LNCaP clone FGC (cell line): ENCODE data around the gene IL17D.

Experiments used
- DNase-seq: peaks from one replicate; pipeline ENCODE4 v3.0.0-alpha.2; 2011; ENCODE audit warnings: low read depth
- H3K4me3 ChIP-seq: 2 replicates; pipeline ENCODE4 v1.5.1; 2011; ENCODE audit warnings: mild to moderate bottlenecking, low read depth, low read length, control low read depth
- TF ChIP-seq, protein P1 (sequence below): IDR thresholded peaks from 2 replicates; pipeline ENCODE4 v1.5.1; 2012; ENCODE audit warnings: mild to moderate bottlenecking; ENCODE audit not compliant: control insufficient read depth, insufficient read depth; ENCODE audit errors: extremely low read depth

Gene IL17D

GRCh38 chr13:20717581-20718542 lies 14.4 kb downstream of the IL17D start:
- DNase-seq, result no peak
- TF ChIP-seq, protein P1, sequence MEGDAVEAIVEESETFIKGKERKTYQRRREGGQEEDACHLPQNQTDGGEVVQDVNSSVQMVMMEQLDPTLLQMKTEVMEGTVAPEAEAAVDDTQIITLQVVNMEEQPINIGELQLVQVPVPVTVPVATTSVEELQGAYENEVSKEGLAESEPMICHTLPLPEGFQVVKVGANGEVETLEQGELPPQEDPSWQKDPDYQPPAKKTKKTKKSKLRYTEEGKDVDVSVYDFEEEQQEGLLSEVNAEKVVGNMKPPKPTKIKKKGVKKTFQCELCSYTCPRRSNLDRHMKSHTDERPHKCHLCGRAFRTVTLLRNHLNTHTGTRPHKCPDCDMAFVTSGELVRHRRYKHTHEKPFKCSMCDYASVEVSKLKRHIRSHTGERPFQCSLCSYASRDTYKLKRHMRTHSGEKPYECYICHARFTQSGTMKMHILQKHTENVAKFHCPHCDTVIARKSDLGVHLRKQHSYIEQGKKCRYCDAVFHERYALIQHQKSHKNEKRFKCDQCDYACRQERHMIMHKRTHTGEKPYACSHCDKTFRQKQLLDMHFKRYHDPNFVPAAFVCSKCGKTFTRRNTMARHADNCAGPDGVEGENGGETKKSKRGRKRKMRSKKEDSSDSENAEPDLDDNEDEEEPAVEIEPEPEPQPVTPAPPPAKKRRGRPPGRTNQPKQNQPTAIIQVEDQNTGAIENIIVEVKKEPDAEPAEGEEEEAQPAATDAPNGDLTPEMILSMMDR, result no peak
- H3K4me3 ChIP-seq, result no peak overlapping the region

GRCh38 chr13:20718958-20719566 lies 15.6 kb downstream of the IL17D start:
- no peak overlapping the region for H3K4me3 ChIP-seq
- no peak for DNase-seq
- TF ChIP-seq, protein P1, result no peak

- DNase-seq, result no peak
- TF ChIP-seq, protein P1, result no peak
- H3K4me3 ChIP-seq, result no peak overlapping the region
Measured at GRCh38 chr13:20719783-20720182, 16.3 kb downstream of the IL17D start.

DNA sequence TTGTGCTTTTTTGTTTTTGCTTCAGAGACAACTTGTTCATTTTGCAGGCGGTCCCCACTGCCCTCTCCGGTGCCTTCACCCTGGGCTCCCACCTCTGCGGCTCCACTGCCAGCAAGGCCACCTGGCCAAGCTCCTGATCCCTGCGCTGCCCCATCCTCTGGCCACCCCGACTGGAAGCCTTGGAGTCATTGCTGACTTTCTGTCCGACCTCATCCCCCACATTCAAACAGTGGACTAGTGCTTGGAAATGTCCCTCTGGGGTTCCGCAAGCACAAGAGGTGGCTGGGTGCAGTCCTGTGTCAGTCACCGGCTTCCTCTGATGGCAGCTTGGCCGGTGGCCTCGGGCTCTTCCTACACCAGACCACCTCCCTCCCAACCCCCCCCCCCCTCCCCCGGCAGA lies 17.0 kb downstream of the IL17D start:
- TF ChIP-seq, protein P1, result no peak
- H3K4me3 ChIP-seq, result no peak overlapping the region
- no peak for DNase-seq

GRCh38 chr13:20721058-20721453 lies 17.6 kb downstream of the IL17D start:
- no peak for DNase-seq
- TF ChIP-seq, protein P1, result no peak
- H3K4me3 ChIP-seq, result no peak overlapping the region

DNA sequence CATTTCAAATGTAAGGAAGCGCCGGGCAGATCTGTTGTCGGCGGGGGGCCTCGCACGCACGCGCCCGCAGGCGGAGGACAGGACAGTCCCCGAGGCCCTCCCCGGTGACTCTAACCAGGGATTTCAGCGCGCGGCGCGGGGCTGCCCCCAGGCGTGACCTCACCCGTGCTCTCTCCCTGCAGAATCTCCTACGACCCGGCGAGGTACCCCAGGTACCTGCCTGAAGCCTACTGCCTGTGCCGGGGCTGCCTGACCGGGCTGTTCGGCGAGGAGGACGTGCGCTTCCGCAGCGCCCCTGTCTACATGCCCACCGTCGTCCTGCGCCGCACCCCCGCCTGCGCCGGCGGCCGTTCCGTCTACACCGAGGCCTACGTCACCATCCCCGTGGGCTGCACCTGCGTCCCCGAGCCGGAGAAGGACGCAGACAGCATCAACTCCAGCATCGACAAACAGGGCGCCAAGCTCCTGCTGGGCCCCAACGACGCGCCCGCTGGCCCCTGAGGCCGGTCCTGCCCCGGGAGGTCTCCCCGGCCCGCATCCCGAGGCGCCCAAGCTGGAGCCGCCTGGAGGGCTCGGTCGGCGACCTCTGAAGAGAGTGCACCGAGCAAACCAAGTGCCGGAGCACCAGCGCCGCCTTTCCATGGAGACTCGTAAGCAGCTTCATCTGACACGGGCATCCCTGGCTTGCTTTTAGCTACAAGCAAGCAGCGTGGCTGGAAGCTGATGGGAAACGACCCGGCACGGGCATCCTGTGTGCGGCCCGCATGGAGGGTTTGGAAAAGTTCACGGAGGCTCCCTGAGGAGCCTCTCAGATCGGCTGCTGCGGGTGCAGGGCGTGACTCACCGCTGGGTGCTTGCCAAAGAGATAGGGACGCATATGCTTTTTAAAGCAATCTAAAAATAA lies 18.2 kb downstream of the IL17D start:
- no peak for DNase-seq
- TF ChIP-seq, protein P1, result no peak
- no peak overlapping the region for H3K4me3 ChIP-seq
